ENCODE results near the gene PTGIR.

GRCh38 chr19:46618670-46619231, 6.1 kb downstream of the PTGIR start:
- TF ChIP-seq MEF2A (IDR thresholded peaks at IDR 0.05; ENCODE audit: insufficient read depth, low read depth, low read length) (0 out of 2 replicates have a peak, but pooled peaks have one; percentile 27), POLR2A (IDR thresholded peaks at IDR 0.05; ENCODE audit: low read depth, low read length) (no peak), EZH2 (IDR thresholded peaks at IDR 0.05; ENCODE audit: borderline replicate concordance, control insufficient read depth, low read depth, low read length) (no peak), BCL11A (IDR thresholded peaks at IDR 0.05; ENCODE audit: low read depth, low read length) (0 out of 2 replicates have a peak, but pooled peaks have one; percentile 28), RCOR1 (conservative IDR thresholded peaks at IDR 0.05; ENCODE audit: low read depth, low read length) (no peak), NFXL1 (IDR thresholded peaks at IDR 0.05; ENCODE audit: borderline replicate concordance) (no peak), CTCF (IDR thresholded peaks at IDR 0.05 in 2 of 3, conservative IDR thresholded peaks at IDR 0.05 in 1 of 3; ENCODE audit: control insufficient read depth in 2 of 3, extremely low read depth in 1 of 3, insufficient read depth in 1 of 3, low read depth in 3 of 3, low read length in 3 of 3) (no peak), ETV6 (conservative IDR thresholded peaks at IDR 0.05 in 1 of 2, IDR thresholded peaks at IDR 0.05 in 1 of 2; ENCODE audit: borderline replicate concordance in 1 of 2, low read depth in 1 of 2) (0 out of 4 replicates have a peak, but pooled peaks of 1 of the 2 experiments have one; percentile 16), NR2F1 (conservative IDR thresholded peaks at IDR 0.05) (peak; percentile 66)
- TF ChIP-seq, protein P1, sequence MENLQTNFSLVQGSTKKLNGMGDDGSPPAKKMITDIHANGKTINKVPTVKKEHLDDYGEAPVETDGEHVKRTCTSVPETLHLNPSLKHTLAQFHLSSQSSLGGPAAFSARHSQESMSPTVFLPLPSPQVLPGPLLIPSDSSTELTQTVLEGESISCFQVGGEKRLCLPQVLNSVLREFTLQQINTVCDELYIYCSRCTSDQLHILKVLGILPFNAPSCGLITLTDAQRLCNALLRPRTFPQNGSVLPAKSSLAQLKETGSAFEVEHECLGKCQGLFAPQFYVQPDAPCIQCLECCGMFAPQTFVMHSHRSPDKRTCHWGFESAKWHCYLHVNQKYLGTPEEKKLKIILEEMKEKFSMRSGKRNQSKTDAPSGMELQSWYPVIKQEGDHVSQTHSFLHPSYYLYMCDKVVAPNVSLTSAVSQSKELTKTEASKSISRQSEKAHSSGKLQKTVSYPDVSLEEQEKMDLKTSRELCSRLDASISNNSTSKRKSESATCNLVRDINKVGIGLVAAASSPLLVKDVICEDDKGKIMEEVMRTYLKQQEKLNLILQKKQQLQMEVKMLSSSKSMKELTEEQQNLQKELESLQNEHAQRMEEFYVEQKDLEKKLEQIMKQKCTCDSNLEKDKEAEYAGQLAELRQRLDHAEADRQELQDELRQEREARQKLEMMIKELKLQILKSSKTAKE (IDR thresholded peaks at IDR 0.05; ENCODE audit: low read depth, poor library complexity, severe bottlenecking), result peak; percentile 75
- TF ChIP-seq, protein P2, sequence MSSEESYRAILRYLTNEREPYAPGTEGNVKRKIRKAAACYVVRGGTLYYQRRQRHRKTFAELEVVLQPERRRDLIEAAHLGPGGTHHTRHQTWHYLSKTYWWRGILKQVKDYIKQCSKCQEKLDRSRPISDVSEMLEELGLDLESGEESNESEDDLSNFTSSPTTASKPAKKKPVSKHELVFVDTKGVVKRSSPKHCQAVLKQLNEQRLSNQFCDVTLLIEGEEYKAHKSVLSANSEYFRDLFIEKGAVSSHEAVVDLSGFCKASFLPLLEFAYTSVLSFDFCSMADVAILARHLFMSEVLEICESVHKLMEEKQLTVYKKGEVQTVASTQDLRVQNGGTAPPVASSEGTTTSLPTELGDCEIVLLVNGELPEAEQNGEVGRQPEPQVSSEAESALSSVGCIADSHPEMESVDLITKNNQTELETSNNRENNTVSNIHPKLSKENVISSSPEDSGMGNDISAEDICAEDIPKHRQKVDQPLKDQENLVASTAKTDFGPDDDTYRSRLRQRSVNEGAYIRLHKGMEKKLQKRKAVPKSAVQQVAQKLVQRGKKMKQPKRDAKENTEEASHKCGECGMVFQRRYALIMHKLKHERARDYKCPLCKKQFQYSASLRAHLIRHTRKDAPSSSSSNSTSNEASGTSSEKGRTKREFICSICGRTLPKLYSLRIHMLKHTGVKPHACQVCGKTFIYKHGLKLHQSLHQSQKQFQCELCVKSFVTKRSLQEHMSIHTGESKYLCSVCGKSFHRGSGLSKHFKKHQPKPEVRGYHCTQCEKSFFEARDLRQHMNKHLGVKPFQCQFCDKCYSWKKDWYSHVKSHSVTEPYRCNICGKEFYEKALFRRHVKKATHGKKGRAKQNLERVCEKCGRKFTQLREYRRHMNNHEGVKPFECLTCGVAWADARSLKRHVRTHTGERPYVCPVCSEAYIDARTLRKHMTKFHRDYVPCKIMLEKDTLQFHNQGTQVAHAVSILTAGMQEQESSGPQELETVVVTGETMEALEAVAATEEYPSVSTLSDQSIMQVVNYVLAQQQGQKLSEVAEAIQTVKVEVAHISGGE (CRISPR knock-in tag; IDR thresholded peaks at IDR 0.05), result no peak

Data from GM12878 (cell line).